ENCODE data around the gene SRMS.

Gene SRMS

GRCh38 chr20:63504642-63505041 is 42.9 kb downstream of the SRMS start:
- TF ChIP-seq, protein P1, sequence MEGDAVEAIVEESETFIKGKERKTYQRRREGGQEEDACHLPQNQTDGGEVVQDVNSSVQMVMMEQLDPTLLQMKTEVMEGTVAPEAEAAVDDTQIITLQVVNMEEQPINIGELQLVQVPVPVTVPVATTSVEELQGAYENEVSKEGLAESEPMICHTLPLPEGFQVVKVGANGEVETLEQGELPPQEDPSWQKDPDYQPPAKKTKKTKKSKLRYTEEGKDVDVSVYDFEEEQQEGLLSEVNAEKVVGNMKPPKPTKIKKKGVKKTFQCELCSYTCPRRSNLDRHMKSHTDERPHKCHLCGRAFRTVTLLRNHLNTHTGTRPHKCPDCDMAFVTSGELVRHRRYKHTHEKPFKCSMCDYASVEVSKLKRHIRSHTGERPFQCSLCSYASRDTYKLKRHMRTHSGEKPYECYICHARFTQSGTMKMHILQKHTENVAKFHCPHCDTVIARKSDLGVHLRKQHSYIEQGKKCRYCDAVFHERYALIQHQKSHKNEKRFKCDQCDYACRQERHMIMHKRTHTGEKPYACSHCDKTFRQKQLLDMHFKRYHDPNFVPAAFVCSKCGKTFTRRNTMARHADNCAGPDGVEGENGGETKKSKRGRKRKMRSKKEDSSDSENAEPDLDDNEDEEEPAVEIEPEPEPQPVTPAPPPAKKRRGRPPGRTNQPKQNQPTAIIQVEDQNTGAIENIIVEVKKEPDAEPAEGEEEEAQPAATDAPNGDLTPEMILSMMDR (conservative IDR thresholded peaks at IDR 0.05; ENCODE audit: low read depth, low read length) = no peak
- Histone ChIP-seq H3K4me2 (no peak overlapping the region), H3K27me3 (ENCODE audit: insufficient read depth, low read depth) (peaks cover 91% of the 10 kb centered on the region), H3K79me2 (ENCODE audit: insufficient read depth, low read depth) (no peaks in the 10 kb centered on the region), H2AFZ (ENCODE audit: low read depth) (no peak overlapping the region), H3K27ac (no peak overlapping the region), H3K36me3 (ENCODE audit: insufficient read depth) (no peaks in the 10 kb centered on the region), H3K4me3 (IDR thresholded peaks at IDR 0.05; ENCODE audit: insufficient read depth, low read depth, low read length) (no peak overlapping the region), H4K20me1 (ENCODE audit: insufficient read depth) (no peaks in the 10 kb centered on the region), H3K4me1 (ENCODE audit: low read depth, poor library complexity, severe bottlenecking) (peaks cover 3% of the 10 kb centered on the region), H3K9ac (no peak overlapping the region)

DNA sequence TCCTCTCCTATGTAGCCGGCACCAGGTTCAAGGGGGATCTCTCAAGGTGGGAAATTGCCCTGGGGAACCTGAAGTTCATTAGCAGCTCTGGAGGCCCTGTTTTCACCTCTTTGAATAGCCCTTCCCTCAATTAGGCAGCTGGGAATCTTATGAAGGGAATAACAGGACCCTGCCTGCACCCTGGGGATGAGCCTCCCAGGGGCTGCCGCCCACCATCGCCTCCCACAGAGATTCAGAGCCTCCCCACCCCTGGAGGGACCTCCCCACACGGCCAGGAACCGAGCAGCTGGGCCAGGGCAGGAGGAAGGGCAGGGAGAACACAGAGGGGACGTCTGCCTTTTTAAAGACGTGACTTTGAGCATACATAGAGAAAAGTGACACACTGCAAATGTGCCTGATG is 44.0 kb downstream of the SRMS start:
- no peak overlapping the region for H2AFZ ChIP-seq (ENCODE audit: low read depth)
- H4K20me1 ChIP-seq (ENCODE audit: insufficient read depth) = no peaks in the 10 kb centered on the region
- H3K4me2 ChIP-seq = no peak overlapping the region
- H3K79me2 ChIP-seq (ENCODE audit: insufficient read depth, low read depth) = no peaks in the 10 kb centered on the region
- H3K4me1 ChIP-seq (ENCODE audit: low read depth, poor library complexity, severe bottlenecking) = peaks cover 3% of the 10 kb centered on the region
- H3K27me3 ChIP-seq (ENCODE audit: insufficient read depth, low read depth) = peaks cover 83% of the 10 kb centered on the region
- H3K27ac ChIP-seq = no peak overlapping the region
- TF ChIP-seq, protein P1 (conservative IDR thresholded peaks at IDR 0.05; ENCODE audit: low read depth, low read length) = no peak
- no peaks in the 10 kb centered on the region for H3K36me3 ChIP-seq (ENCODE audit: insufficient read depth)
- no peak overlapping the region for H3K9ac ChIP-seq
- H3K4me3 ChIP-seq (IDR thresholded peaks at IDR 0.05; ENCODE audit: insufficient read depth, low read depth, low read length) = no peak overlapping the region

DNA sequence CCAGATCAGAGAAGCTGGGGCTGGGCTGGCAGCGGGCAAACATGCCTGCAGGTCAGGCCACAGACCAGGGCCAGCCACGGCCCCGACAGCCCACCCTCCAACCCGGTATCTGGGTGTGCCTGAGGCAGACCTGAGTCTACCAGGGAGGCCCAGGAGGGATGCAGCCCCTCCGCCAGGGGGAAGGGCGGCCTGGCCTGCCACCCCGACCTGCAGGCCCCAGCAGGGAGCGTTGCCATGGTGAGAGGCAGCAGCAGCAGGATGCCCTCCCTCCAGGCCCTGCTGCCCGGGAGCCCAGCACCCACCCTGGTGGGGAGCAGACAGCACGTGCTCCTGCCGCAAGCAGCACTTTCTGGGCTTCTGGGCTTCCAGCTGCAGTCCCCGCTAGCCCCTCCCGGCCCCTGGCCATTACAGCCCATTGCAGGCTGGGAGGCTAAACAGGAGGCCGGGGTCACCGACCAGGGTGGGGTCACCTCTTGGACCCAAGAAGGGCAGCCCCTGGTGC is 44.8 kb downstream of the SRMS start:
- Histone ChIP-seq H4K20me1 (ENCODE audit: insufficient read depth) (no peaks in the 10 kb centered on the region), H3K4me2 (no peak overlapping the region), H3K4me1 (ENCODE audit: low read depth, poor library complexity, severe bottlenecking) (peaks cover 3% of the 10 kb centered on the region), H3K9ac (no peak overlapping the region), H3K79me2 (ENCODE audit: insufficient read depth, low read depth) (no peaks in the 10 kb centered on the region), H3K27me3 (ENCODE audit: insufficient read depth, low read depth) (peaks cover 82% of the 10 kb centered on the region), H3K36me3 (ENCODE audit: insufficient read depth) (no peaks in the 10 kb centered on the region), H3K27ac (no peak overlapping the region), H2AFZ (ENCODE audit: low read depth) (no peak overlapping the region), H3K4me3 (IDR thresholded peaks at IDR 0.05; ENCODE audit: insufficient read depth, low read depth, low read length) (no peak overlapping the region)
- TF ChIP-seq, protein P1 (conservative IDR thresholded peaks at IDR 0.05; ENCODE audit: low read depth, low read length) = no peak

- no peak overlapping the region for H3K27ac ChIP-seq
Observed at GRCh38 chr20:63501818-63502670, 45.5 kb downstream of the SRMS start.

More at GRCh38 chr20:63501818-63502670, 45.5 kb downstream of the SRMS start:
- H3K4me2 ChIP-seq = peak overlapping the region; percentile 21; the same call in 1 of the 2 replicates
- H3K9ac ChIP-seq = no peak overlapping the region
- H2AFZ ChIP-seq (ENCODE audit: low read depth) = no peak overlapping the region
- no peaks in the 10 kb centered on the region for H3K79me2 ChIP-seq (ENCODE audit: insufficient read depth, low read depth)
- no peaks in the 10 kb centered on the region for H4K20me1 ChIP-seq (ENCODE audit: insufficient read depth)
- no peaks in the 10 kb centered on the region for H3K36me3 ChIP-seq (ENCODE audit: insufficient read depth)
- peaks cover 3% of the 10 kb centered on the region for H3K4me1 ChIP-seq (ENCODE audit: low read depth, poor library complexity, severe bottlenecking)
- TF ChIP-seq, protein P1 (conservative IDR thresholded peaks at IDR 0.05; ENCODE audit: low read depth, low read length) = no peak
- H3K27me3 ChIP-seq (ENCODE audit: insufficient read depth, low read depth) = peaks cover 82% of the 10 kb centered on the region
- H3K4me3 ChIP-seq (IDR thresholded peaks at IDR 0.05; ENCODE audit: insufficient read depth, low read depth, low read length) = no peak overlapping the region

Data from KMS-11 (cell line).